Fibroblast of skin of left biceps (primary cell): ENCODE data around the gene CDK5RAP2.
"Not testable (repeated sequence)": the region's sequence is repeated elsewhere in the genome, so short reads cannot be mapped to it uniquely, and the experiment has no call there.

Experiments
- DNase-seq, 2 experiments: peaks; one replicate each; pipeline ENCODE4 v3.0.0-alpha.2; 2013; ENCODE audit warnings: low read depth in 2 of 2

Gene CDK5RAP2

DNA sequence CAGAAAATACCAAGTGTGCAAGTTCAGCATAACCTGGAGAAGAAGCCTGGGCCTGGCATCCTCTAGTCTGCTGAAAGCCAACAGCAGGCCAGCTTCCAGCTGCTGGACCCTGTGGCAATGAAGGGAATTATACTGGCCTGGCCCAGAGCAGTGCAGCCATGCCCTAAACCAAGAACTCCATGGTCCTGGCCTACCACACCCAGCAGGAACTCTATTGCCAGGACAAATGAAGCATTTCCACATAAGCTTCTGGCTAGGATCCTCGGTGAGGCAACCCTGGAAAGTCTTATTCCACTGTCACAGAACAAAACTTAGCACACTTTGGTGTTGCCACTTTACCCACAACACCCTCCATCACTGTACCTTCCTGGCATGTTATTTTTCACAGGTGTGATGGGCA lies 35.5 kb downstream of the CDK5RAP2 start:
- DNase-seq: no peak

DNA sequence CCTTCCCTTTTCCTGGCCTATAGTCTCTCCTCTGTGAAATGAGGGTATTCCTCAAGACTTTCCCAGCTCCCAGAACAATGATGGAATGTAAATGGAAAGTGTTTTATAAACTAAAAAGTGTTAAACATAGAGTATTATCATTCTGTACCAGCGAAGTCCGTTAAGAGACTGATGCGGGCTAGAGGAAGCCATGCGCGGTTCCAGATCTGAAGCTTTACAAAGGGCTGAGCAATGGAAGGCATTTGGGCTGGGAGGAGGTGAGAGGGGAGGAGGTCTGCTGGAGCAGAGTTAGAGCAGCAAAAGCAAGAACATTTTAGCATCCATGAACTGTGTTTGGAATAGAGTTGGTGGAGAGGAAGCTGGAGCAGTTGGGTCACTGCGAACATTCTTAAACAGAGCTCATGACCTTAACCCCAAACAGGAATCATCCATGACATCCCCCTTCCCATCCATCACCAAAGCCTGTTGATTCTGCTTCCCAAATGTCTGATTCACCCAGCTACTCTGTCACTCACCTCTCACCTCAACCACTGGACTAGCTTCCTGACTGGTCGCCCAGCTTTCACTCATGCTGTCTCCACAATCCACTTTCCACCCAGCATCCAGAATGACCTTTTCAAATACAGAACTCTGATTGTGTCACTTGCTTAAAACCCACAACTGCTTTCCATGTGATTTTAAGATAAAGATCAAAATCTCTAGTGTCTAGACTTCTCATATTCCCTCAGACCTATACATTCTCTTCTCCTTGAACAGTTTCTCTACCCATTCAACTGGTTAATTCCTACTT lies 37.1 kb downstream of the CDK5RAP2 start:
- DNase-seq: no peak

DNA sequence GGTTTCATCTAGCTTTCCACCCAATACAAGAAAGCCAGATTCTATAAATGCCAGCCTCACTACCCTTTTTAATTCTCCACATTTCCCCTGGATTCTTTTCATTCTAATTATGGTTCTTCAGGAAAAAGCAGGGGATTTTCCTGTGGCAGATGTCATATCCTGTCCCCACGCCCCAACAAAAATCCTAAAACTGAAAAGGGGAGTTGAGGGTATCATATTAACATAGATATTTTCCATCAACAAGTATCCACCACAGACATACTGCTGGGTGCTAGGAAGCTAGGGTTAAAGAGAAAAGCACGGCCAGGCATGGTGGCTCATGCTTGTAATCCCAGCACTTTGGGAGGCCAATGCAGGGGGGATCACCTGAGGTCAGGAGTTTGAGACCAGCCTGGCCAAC lies 38.0 kb downstream of the CDK5RAP2 start:
- DNase-seq: no peak

DNA sequence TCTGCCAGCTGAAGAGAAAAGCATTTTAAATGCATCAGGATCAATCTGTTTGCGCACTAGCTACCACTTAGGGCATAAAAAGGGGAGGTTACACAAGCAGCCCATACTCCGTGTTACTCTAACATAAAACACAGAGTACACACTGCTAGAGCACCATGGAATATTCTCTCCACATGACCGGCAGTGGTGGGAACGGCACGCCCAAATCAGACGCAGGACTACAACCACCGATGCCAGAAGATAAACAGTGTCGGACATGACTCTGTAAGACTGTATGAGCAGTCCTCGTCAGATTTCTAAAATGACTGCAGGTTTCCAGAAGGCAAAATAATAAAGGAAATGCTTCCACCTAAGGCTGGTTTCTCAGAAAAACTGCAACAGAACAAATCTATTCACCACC lies 40.0 kb downstream of the CDK5RAP2 start:
- no peak for DNase-seq

DNA sequence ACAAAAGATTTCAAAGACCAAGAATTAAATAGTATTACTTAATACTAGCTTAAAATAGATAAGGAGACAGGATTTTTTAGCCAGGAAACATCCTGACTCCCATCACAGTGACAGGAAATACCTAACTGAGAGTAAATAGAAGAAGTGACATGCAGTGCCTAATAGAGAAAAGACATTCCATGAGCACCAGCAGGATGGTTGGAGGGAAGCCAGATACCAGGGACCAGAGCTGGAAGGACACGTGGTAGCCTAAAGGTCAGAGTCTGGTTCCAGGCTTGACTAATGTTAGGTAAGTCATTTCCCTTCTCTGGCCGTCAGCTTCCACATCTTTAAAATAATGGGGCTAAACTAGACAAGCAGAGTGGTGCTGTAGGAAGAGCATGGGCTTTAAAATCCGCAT lies 41.6 kb downstream of the CDK5RAP2 start:
- DNase-seq: no peak

DNA sequence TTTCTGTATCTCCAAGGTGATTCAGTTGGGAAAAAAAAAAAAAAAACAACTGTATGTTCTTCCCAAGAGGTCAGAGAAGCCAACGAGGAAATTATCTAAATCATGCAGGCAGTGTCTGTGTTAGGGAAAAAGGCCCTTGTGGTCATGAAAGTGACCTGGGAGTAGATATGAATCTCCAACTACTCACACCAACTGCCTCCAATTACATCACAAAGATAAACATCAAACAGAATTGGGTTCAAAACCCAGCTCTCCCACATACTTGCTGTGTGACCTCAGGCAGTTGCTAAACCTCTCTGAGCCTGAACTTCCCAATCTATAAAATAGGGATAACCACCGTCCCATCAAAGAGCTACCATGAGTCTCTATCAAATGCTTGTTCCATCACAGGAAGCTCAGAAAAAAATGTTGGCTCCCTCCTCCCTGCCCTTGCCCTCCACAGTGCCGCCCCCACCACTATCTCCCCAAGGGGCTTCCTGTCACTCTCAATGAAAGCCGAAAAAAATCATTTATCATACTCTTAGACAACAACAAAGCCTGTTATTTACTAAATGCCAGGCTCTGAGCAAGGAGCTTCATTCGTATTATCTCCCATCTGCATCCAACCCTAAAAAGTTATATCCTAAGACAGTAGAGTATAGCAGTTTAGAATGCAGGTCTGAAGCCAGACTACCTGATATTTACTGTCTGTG lies 42.9 kb downstream of the CDK5RAP2 start:
- DNase-seq: no peak

DNA sequence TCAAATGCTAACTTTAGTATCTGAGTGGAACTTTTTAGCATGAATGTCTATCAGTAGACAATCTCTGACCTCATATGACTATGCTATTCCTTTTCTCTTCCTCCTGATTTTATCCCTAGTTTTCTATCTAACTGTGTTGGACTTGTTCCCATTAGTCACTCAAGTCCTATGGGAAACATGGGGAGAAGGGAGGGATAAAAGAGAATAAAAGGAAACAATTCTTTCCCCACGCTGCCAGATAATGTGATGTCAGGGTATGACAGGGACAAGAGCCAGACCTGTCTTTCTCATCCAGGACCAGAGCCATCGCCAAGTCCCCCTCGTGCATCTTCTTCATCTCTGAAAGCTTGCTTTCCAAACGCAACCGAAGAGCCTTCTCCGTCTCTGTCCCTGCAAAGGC lies 43.9 kb downstream of the CDK5RAP2 start:
- DNase-seq: no peak

DNA sequence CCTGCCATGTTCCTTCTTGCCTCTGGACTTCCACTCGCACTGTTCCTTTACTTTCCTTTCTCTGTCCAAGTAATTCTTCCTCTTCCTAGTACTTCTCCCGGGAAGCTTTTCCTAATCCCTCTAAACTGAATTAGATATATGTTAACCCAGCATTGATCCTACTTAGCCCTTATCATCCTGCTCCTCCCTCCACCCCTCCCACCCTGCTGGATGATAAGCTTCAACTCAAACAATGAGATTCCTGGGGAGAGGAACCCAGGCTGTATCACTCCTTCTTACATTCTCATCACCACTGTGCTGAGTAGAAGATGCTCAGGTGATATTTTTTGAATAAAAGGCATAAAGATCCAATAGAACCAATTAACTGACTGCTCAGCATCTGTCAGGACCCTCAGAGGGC lies 45.7 kb downstream of the CDK5RAP2 start:
- DNase-seq: no peak

DNA sequence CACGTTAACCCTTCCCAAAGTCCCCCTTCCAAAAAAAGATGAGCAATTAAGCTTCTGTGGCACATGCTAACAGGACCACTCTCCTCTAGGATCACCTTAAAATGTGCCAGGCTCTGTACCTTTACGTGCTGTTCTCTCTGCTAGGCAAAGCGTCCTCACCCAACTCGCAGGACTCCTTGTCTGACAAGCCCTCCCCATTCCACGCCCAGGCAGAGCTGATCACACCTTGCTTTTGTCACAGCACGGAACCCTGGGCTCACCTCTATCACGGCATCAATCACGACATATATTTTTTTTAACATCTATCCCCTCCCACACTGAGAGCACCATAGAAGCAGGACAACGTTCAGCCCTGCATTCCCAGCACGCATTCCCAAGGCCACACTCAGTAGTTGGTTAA lies 47.1 kb downstream of the CDK5RAP2 start:
- DNase-seq: no peak

DNA sequence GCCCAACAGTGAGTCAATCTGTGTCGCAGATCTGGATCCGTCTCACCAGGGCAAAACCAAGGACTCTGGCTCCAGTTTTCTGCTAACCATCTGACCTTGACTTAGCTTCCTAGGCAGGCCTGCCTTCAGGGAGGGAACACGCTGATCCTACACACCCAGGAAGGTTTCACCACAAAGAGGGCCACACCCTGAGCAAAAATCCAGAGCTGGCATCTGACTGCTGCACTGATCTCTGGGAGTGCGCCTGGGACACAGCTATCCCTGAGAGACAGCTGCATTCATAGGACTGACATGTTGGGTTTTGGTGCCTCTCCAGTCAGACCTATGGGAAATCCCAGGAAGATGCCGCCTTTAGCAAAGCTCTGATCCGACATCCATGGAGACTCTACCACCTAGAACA lies 47.5 kb downstream of the CDK5RAP2 start:
- DNase-seq: no peak

DNA sequence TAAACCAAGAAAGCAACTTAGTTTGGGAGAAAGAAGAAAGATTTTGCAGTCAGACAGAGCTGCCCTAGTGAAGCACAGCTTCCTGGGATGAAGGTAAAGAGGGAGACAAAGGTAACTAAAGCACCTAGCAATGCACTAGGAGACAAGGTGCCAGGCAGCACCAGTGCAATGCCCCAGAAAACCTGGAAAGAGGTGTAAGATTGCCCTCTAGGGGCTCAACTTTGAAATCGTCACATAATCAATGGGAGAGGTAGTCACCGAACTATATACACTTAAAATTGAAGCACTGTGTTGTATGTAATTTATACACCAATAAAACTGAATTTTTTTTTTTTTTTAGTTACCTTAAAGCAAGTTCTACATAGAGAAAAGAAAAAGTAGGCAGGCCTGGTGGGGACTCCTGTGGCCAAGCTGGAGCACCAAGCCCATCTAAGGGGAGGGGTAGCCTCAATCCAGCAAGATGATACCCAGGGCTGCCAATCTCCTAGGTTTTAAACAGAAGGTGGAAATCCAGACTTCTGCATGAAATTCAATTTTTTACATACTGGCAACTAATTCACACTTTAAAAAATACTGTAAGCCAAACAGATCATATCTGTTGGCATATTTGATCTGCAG lies 48.2 kb downstream of the CDK5RAP2 start:
- DNase-seq: peak in 1 of 2 experiments; percentile 2

DNA sequence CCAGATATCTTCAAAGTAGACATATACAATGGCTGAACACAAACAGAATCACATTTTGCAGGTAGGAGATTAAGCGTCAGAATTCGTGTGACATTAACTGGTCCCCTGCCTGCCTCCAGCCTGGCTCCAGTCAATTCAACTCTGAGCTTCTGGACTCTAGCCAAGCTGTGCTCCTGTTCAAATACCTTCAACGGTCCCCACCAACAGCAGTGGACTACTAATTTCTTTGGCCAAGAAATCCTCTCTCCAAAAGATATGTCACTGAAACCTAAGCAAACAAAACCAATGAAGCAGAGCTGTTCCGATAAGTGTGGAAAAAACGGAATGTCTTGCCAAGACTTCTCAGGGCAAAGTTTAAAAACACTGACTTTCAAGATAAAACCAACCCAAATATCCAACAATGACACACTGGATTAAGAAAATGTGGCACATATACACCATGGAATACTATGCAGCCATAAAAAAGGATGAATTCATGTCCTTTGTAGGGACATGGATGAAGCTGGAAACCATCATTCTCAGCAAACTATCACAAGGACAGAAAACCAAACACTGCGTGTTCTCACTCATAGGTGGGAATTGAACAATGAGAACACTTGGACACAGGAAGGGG lies 49.6 kb downstream of the CDK5RAP2 start:
- not testable (repeated sequence) for DNase-seq

DNA sequence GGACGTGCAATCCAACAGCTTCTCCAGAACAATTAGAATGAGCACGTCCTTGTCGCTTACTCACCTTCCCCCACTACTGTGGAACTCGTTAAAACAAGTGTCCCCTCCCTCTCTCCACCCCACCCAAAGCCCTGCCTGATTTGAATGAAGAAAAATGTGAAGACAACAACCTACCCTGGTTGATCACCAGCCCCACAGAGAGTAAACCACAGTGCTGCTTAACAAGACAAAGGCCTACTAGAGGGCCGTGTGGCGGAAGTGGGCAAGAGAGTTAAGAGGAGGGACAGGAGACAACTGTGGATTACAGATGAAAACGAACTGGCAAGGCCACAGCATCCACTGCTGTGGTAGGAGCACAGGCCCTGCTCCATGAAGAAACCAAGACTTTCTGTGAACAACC lies 51.1 kb downstream of the CDK5RAP2 start:
- no peak for DNase-seq

DNA sequence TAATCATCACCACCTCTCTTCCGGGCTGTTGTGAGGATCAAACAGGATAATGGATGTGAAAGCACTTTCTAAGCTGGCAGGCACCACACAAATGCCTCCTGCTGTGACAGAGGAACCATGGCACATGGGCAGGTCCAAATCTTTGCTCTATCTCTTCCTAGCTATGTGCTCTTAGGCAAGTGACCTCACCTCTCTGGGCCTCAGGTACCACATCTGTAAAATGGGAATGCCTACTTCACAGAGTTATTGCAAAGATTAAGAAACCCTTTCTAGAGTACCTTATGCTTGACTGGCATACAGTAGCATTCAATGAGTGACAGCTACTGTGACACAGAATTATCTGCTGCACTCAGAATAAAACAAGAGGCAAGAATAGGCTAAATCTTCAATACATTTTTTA lies 51.6 kb downstream of the CDK5RAP2 start:
- DNase-seq: no peak

DNA sequence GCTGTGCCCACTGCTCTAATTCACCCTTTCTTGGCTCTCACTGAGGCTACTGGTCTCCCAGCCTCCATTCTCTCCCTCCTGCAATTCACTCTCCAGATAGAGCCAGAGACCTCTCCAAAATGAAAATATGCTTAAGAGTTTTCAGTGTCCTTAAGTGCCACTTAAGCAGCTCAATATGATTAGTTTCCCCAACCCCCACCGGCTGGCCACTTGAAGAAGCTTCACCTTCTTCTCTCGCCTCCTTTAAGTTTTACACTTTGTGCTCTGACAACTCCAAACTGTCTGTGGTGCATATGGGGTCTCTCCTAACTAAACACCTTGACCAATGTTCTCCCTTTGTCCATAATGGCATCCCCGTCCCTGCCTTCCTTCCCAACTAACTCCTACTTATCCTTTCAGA lies 53.4 kb downstream of the CDK5RAP2 start:
- DNase-seq: no peak

DNA sequence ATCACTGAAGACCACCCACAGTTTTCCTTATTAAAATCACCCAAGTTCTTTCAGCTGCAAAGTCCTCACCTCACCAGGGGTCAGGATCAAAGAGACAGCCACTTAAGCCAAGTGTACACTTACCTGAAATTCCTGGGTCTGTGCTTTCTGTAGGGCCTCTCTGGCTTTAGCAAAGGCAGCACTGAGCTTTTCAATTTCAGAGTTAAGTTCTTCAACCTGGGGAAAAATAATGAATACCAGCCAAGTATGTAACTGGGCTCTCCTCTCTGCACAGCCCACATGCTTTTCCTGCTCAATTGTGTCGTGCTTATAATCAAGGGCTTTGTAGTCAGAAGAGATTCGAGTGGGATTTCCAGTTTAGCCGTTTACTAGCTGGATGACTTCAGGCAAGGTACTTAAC lies 55.1 kb downstream of the CDK5RAP2 start:
- no peak for DNase-seq

DNA sequence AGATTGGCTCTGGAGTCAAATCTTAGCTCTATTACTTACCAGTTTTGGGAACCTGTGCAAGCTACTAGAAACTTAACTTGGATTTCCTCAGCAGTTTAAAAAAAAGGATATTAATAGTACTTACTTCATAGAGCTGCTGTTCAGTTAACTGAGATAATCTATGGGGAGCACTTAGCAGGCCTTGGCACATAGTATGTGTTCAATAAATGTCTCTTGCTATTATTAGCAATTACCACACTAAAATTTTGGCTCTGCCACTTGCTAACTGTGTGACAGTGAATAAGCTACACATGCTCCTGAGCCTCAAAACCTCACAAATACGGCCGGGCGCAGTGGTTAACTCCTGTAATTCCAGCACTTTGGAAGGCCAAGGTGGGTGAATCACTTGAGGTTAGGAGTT lies 55.9 kb downstream of the CDK5RAP2 start:
- DNase-seq: no peak

DNA sequence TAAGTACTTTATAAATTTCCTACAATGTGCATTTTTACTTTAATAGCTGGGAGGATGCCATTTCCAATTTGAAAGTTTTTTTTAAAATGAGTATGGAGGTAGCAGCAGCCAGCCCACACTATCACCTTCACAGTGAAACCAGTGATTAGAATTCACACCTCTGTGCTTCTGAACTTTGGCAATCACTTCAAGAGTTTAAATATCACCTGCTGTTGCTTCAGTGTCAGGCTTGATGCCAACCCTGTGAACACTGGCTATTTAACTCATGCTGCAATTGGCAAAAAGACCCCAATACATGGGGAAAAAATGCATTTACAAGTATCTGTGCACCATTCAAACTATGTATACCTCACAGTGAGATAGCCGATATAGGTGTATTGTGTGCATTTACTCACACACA lies 57.4 kb downstream of the CDK5RAP2 start:
- DNase-seq: no peak

DNA sequence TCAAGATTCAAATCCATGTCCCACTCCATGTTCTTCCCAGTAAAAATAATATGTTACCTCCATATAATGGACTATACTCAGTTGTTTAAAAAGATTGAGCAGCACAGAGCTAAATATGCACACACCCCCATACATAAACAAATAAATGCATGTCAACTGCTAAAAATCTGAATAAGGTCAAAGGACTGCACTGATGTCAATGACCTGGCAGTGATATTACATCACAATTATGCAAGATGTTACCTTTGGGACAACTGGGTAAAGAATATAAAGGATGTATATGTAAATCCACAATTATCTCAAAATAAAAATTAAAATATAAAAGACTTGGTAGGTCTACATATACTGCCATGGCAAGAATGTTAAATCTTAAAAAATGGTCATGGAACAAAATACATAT lies 57.9 kb downstream of the CDK5RAP2 start:
- DNase-seq: no peak

DNA sequence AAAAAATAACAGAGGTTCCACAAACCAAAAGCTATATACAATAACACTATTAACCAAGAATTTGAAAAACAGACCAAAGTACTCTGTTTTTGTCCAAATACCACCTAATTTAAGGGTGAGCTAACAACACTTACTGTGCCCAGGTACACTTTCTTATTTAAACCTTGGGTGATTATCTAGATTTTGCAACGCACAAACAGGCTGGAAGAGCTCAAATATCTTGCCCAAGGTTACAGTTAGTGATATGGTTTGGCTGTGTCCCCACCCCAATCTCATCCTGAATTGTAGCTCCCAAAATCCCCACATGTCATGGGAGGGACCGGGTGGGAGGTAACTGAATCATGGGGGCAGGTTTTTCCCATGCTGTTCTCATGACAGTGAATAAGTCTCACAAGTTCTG lies 58.9 kb downstream of the CDK5RAP2 start:
- no peak for DNase-seq

DNA sequence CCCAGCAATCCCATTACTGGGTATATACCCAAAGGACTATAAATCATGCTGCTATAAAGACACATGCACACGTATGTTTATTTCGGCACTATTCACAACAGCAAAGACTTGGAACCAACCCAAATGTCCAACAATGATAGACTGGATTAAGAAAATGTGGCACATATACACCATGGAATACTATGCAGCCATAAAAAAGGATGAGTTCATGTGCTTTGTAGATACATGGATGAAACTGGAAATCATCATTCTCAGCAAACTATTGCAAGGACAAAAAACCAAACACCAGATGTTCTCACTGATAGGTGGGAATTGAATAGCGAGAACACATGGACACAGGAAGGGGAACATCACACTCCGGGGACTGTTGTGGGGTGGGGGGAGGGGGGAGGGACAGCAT lies 64.0 kb downstream of the CDK5RAP2 start:
- not testable (repeated sequence) for DNase-seq

DNA sequence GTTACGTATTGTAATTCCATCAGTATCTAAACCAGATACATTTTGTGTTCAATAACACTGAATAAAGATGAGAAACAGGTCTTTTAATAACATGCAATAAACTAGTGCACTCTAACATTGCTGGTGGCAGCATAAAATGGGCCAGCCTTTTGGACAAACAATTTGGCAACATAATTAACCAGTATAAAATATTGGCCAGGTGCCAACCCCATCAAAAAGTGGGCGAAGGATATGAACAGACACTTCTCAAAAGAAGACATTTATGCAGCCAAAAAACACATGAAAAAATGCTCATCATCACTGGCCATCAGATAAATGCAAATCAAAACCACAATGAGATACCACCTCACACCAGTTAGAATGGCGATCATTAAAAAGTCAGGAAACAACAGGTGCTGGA lies 64.5 kb downstream of the CDK5RAP2 start:
- not testable (repeated sequence) for DNase-seq

DNA sequence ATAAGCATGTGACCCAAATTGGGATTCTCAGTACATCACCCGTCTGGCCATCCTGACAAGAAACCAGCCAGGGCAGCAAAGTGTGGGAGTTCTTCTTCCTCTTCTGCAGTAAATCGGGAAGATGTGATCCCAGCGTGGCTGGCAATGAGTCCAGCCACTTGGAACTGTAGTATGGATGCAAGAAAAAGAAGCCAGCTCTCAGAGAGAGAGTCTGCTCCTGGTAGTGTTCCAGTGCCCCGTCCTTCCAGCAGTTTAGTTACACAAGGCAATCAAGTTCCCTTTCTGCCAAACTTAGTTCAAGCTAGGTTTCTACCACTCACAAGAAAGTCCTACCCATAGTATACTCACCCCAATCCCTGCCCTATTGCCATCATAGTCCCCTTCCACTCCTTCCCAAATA lies 65.6 kb downstream of the CDK5RAP2 start:
- DNase-seq: no peak
